Prostate gland (tissue), 2 donors: Measurements from ENCODE around the gene C14orf132. TPM values are rescaled to one million over a fixed set of nuclear protein-coding genes. Genes with fewer than 3 reads are reported as not detected.

ENCODE experiments used
- DNase-seq: peaks from one replicate; pipeline ENCODE4 v3.0.0-alpha.2; 2019; ENCODE audit warnings: low spot score
- H3K27ac ChIP-seq, 2 donors: fragments of 200-600 bp; sonication (generic); 2 replicates each; pipeline ENCODE4 v1.5.1; 2017 to 2019
- H3K27me3 ChIP-seq: fragments of 200-600 bp; sonication (generic); replicated peaks from 2 replicates; pipeline ENCODE4 v1.5.1; 2019; ENCODE audit not compliant: insufficient read depth
- H3K36me3 ChIP-seq, 2 donors: fragments of 200-600 bp; sonication (generic); 1 replicate in 1 of 2; 2 replicates in 1 of 2; pipeline versions ENCODE4 v1.5.1 to v1.8.1; 2017 to 2019
- H3K4me1 ChIP-seq: fragments of 200-600 bp; sonication (generic); replicated peaks from 2 replicates; pipeline ENCODE4 v1.5.1; 2019
- H3K4me3 ChIP-seq, 2 donors: fragments of 200-600 bp; sonication (generic); 2 replicates each; pipeline ENCODE4 v1.5.1; 2017 to 2019
- H3K9me3 ChIP-seq: fragments of 200-600 bp; sonication (generic); 2 replicates; pipeline ENCODE4 v1.5.1; 2017
- POLR2A ChIP-seq: fragments of 450-650 bp; IDR thresholded peaks from one replicate; pipeline ENCODE4 v1.6.1; 2016; ENCODE audit warnings: antibody characterized with exemption, mild to moderate bottlenecking
- POLR2AphosphoS5 ChIP-seq: sonication (generic); formaldehyde crosslinking; IDR thresholded peaks from one replicate; pipeline ENCODE4 v1.6.1; 2017; ENCODE audit warnings: antibody characterized with exemption
- WGBS: methylation state at CpG from one replicate; pipeline ENCODE4 v1.1.5; 2018; 5-methylcytosine and 5-hydroxymethylcytosine counted together
- intact Hi-C: fragments of 100-400 bp; cut with DNase I; formaldehyde crosslinking; loops from one replicate; pipeline ENCODE4 v1.14.2; 2022
- total RNA-seq, 2 donors: library from RNA; depleted of rRNA; stranded (reverse); fragments of >200 nt; gene quantifications; one replicate each; pipeline ENCODE4 v1.1.0, GENCODE V29; 2016
- TF ChIP-seq, protein P1 (sequence below), 4 experiments: fragments of 200-600 bp in 2 of 4; fragments of 450-650 bp in 2 of 4; sonication (generic) in 2 of 4; IDR thresholded peaks; 1 replicate in 3 of 4; 2 replicates in 1 of 4; pipeline ENCODE4 v1.5.1; 2016 to 2019; ENCODE audit warnings: antibody characterized with exemption in 4 of 4, mild to moderate bottlenecking in 2 of 4, moderate library complexity in 2 of 4

Gene C14orf132
- total RNA-seq, 2 donors from 2014 or later, result 6.6 to 7.8 TPM

DNA sequence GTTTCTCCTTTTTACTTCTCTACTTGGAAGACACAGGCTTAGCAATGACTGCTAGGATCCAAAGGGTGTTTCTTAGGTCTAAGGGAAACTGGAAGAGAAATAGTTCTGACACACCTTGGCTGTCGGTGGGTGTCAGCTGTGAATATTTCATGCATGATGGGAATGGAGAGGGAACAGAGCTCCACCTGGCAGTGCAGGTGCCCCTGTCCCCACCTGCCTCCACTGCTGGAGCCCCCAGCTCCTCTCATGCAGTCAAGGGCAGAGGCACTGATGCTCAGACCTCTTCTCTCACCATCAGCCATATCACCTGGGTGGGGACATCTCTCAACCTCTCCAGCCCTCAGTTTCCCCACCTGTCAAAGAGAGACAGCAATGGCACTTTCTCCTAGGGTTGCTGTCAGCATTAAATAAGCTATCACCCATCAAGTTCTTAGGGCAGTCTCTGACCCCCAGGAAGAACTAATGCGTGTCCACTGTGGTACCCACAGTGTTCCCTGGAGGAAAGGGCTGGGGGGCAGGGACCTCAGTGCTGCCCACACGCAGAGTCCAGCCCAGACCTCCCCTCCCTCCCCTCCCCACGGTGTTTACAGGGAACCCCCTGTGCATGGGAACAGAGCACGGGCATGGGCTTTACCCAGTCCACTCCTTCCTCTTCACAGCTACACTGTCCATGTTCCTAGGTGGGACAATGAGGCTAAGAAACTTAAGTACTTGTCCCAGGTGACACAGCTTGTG, 69.1 kb downstream of the C14orf132 start:
- DNase-seq, result no peak
- WGBS, result 77% methylated on average over 5 of the region's 5 CpGs
- Histone ChIP-seq H3K9me3 (no peaks in the 10 kb centered on the region), H3K27me3 (no peaks in the 10 kb centered on the region), H3K27ac (no peak overlapping the region), H3K36me3 (no peaks in the 10 kb centered on the region), H3K4me3 (no peak overlapping the region), H3K4me1 (no peaks in the 10 kb centered on the region)
- TF ChIP-seq POLR2AphosphoS5 (no peak), POLR2A (no peak)
- TF ChIP-seq, protein P1, sequence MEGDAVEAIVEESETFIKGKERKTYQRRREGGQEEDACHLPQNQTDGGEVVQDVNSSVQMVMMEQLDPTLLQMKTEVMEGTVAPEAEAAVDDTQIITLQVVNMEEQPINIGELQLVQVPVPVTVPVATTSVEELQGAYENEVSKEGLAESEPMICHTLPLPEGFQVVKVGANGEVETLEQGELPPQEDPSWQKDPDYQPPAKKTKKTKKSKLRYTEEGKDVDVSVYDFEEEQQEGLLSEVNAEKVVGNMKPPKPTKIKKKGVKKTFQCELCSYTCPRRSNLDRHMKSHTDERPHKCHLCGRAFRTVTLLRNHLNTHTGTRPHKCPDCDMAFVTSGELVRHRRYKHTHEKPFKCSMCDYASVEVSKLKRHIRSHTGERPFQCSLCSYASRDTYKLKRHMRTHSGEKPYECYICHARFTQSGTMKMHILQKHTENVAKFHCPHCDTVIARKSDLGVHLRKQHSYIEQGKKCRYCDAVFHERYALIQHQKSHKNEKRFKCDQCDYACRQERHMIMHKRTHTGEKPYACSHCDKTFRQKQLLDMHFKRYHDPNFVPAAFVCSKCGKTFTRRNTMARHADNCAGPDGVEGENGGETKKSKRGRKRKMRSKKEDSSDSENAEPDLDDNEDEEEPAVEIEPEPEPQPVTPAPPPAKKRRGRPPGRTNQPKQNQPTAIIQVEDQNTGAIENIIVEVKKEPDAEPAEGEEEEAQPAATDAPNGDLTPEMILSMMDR (IDR thresholded peaks at IDR 0.05), result no peak
- intact Hi-C loops, result no loop called here

DNA sequence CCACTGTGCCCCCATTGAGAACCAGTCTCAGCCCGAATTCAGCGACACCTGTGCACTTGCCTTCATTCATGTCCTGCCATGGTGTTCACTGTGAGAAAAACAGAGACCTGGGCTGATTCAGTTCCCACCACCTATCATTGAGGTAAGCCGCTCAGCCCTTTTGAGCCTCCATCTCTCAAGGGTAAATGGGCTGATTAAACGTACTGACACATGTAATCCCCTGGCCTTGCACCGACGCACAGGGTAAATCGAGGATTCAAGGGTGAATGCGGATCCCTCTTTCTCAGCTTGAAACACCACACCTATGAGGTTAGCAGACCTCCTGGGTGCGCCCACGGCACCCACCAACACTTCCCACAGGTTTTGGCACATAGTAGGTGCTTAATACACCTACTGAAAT, 69.7 kb downstream of the C14orf132 start:
- H3K36me3 ChIP-seq, result no peaks in the 10 kb centered on the region
- H3K4me1 ChIP-seq, result no peaks in the 10 kb centered on the region
- H3K27ac ChIP-seq, result no peak overlapping the region
- WGBS, result 94% methylated on average over 10 of the region's 10 CpGs
- no peaks in the 10 kb centered on the region for H3K9me3 ChIP-seq
- TF ChIP-seq POLR2A, result no peak
- TF ChIP-seq, protein P1 (IDR thresholded peaks at IDR 0.05), result no peak
- TF ChIP-seq POLR2AphosphoS5, result no peak
- H3K27me3 ChIP-seq, result no peaks in the 10 kb centered on the region
- DNase-seq, result no peak
- intact Hi-C loops, result no loop called here
- no peak overlapping the region for H3K4me3 ChIP-seq

DNA sequence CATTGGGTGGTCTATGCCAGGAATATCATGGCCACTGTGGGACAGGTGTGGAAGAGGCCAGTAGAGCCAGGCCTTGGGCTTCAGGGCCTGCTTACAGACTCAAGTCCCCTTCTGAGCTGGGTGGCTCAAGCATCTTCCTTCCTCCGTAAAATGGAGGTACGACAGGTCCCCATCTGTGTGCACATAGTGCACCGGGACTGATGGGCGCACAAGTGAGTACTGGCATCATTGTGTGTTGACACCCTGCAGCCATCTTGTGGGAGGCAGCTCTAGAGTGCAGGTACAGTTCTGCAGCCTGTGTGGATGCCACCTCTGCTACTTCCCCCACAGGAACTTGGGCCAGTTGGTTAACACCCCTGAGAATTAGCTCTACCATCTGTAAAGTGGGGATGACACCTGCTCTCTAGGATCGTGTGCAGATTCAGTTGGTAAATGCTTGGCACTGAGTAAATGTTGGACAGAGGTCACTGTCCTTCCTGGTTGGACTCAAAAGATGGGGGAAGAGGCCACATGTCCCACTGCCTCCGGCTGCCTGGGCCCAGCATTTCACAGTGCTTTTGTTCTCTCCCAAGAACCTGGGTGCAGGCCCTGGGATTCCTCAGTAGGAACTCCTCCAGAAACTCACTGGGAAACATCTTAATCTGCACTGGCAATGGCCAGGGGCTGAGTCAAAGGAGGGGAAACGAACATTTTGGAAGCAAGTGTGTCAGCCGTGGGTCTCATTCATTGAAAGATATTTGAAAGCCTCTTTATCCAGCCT, 70.6 kb downstream of the C14orf132 start:
- no peaks in the 10 kb centered on the region for H3K27me3 ChIP-seq
- H3K4me1 ChIP-seq, result no peaks in the 10 kb centered on the region
- intact Hi-C loops, result no loop called here
- H3K4me3 ChIP-seq, result no peak overlapping the region
- no peak overlapping the region for H3K27ac ChIP-seq
- no peaks in the 10 kb centered on the region for H3K9me3 ChIP-seq
- DNase-seq, result no peak
- H3K36me3 ChIP-seq, result no peaks in the 10 kb centered on the region
- 89% methylated on average over 8 of the region's 8 CpGs for WGBS
- TF ChIP-seq, protein P1 (IDR thresholded peaks at IDR 0.05), result no peak
- TF ChIP-seq POLR2A (no peak), POLR2AphosphoS5 (no peak)

DNA sequence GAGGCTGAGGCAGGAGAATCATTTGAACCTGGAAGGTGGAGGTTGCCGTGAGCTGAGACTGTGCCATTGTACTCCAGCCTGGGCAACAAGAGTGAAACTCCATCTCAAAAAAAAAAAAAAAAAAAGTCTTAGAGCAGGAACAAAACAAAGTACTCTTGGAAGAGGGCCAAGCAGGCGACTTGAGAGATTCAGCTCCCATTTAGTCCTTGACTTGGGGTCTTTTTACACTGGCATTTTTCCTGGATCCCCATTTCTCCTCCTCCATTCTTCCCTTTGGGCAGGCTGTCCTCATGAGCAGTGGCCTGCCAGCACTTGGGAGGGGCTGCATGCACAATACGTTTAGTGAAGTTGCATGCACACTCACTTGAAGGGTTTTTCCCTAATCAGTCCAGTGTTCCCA, 72.9 kb downstream of the C14orf132 start:
- H3K36me3 ChIP-seq, result no peaks in the 10 kb centered on the region
- H3K4me3 ChIP-seq, result no peak overlapping the region
- no peaks in the 10 kb centered on the region for H3K4me1 ChIP-seq
- no peaks in the 10 kb centered on the region for H3K27me3 ChIP-seq
- H3K27ac ChIP-seq, result no peak overlapping the region
- TF ChIP-seq, protein P1 (IDR thresholded peaks at IDR 0.05), result no peak
- TF ChIP-seq POLR2AphosphoS5 (no peak), POLR2A (no peak)
- 52% methylated on average over 3 of the region's 3 CpGs for WGBS
- intact Hi-C loops, result no loop called here
- no peak for DNase-seq
- no peaks in the 10 kb centered on the region for H3K9me3 ChIP-seq
